Fibroblast of the conjunctiva (primary cell): ENCODE results near the gene ANKRD52.
"Not testable (repeated sequence)": the region's sequence is repeated elsewhere in the genome, so short reads cannot be mapped to it uniquely, and the experiment has no call there.

Experiments used
- DNase-seq: peaks from one replicate; pipeline ENCODE4 v3.0.0-alpha.2; 2010; ENCODE audit warnings: low read depth

ANKRD52 gene

DNA sequence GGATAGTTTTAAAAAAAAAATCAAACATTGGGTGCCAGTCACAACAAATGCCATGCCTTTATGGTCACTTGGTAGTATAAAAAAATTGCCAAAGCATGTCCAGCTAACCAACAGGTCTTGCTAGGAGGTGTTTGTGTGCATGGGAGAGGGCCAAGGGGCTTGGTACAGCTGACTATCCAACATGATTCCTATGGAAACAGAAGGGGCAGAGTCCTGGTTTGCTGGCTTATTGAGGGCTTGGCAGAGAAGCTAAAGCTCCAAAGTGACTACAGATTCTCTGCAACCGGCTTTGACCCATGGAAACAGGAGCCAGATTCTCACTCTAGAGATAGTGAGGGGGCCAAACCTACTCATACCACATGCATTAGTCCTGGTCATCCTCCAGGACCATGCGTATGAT, 14.3 kb upstream of the ANKRD52 start:
- not testable (repeated sequence) for DNase-seq

DNA sequence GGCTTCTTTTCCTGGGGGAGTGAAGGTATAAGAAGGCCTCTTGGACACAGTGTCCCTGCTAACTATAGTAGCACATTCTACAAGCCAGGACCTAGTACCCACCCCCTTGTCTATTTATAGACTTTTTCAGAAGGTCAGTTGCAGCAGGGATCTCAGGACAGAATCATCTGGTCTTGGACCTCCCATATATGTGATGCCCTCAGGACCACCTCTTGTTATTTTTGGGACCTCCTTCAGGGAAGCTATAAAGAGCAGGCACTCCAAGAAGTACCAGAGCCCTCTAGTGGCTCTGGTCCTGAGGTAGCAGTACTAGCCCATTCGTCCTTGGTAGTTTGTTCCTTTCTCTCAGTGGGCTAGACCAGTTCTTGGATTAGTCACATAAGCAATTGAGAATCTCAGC, 12.8 kb upstream of the ANKRD52 start:
- no peak for DNase-seq

DNA sequence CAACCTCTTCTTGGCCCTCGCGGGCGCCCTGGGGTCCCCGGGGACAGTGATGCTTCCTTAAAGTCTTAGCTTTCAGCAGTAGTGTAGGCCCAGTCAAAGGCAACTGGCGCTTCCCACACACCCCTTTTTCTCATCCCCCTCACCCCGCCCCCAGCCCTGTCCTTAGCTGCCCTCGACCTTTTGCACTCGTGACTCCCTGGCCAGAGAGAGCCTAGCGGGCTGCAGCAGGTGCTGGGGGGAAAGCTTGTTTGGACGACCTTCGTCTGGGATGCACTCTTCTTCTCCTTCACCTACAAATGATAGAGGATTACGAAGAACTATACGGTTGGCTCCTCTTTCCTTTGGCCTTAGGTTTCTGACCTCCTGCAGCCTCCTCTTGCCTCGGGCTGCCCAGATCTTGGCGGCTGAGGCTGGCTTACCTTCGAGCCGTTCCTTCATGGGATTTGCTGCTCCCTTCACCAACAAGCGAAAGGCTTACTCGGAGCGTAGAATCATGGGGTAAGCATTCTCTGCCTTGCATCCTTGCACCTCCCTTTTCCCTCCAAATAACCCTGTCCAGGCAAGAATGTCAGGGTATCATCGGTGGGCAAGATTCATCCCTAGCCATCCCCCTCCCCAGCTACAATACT, 9.4 kb upstream of the ANKRD52 start:
- DNase-seq = no peak

DNA sequence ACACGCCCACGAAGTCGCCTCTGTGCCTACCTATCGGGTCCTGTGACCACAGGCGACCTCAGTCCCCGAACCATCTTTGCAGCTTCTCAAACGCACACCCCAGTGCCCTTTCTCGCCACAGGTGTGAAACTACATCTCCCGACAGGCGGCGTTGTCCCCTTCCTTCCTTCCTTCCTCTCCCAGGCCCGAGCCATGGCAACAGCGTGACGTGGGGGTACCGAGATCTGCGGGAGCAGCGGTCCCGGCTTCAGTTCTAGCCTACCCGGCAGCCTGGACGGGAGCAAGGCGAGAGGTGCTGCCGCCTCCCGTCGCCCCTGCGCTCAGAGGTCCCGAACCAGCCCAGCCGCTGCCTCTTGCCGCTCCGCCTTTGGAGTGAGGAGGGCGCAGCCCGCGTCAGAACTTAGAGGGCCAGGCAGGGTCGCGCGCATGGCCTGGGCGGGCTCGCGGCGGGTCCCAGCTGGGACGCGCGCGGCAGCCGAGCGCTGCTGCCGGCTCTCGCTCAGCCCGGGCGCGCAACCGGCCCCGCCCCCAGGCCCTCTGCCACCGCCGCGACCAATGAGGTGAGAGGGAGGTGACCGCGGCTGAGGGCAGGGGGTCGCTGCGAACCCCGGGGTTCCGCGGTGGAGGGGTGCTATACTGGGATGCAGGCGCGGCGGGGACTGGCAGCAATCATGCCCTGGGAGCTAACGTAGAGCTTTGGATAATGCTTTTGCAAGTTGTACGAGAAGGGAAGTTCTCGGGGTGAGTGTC, 8.7 kb upstream of the ANKRD52 start, which contains the start of gene COQ10A:
TSS of gene COQ10A (plus strand) at position 250 of the 750 bp plus-strand sequence. CDS start at position 427, 177 bp downstream.
- DNase-seq = peak; percentile 63

DNA sequence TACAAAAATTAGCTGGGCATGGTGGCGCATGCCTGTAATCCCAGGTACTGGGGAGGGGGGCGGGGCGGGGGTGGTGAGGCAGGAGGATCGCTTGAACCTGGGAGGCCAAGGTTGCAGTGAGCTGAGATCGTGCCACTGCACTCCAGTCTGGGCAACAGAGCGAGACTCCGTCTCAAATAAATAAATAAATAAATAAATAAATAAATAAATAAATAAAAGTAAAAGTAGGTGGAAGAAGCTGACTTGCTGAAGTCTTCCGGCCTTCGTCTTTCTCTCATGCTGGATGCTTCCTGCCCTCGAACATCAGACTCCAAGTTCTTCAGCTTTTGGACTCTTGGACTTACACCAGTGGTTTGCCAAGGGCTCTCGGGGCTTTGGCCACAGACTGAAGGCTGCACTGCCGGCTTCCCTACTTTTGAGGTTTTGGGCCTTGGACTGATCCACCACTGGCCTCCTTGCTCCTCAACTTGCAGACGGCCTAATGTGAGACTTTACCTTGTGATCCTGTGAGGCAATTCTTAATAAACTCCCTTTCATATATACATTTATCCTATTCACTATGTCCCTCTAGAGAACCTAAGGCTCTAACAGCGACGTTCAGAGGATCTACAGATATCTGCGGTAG, 8.0 kb upstream of the ANKRD52 start:
- DNase-seq = not testable (repeated sequence)

DNA sequence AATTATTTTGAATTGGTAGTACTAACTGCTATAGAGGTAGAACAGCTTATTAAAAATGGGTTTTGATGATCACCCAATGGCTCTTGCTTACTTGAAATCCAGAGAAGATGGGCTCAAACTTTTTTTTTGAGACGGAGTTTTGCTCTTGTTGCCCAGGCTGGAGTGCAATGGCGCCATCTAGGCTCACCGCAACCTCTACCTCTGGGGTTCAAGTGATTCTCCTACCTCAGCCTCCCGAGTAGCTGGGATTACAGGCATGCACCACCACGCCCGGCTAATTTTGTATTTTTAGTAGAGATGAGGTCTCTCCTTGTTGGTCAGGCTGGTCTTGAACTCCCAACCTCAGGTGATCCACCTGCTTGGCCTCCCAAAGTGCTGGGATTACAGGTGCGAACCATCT, 4.8 kb upstream of the ANKRD52 start:
- not testable (repeated sequence) for DNase-seq

DNA sequence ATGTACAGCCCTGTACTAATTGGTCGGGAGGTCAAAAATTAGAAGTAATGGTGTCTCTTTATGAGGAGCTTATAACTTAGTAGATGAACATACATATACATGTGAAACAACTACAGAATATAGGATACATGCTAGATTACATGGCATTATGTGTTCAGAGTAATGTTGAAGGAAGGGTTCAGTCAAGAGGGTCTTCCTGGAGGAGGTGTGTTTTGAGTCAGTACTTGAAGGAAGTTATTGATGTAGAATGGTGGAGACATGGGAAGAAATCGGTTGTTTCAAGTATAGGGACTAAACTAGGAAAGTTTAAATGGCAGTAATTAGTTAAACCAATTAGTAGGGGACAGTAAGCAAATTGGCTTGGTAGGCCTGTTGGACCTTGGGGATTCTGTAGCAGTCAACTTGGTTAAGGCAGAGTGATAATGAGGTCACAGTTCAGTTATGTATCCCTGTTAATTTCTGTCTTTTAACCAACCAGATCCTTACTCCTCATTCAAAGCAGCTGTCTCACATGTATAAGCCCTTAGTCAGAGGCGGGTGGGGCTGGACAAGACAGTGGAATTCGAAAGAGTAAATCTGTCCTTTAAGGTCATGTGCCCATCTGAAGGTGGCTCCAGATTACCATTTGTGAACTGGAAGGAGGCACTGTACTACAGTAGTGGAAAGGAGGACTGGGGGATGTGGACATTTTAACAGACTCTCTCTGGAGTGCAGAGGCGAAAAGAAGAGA, 3.5 kb upstream of the ANKRD52 start:
- peak; percentile 60 for DNase-seq

DNA sequence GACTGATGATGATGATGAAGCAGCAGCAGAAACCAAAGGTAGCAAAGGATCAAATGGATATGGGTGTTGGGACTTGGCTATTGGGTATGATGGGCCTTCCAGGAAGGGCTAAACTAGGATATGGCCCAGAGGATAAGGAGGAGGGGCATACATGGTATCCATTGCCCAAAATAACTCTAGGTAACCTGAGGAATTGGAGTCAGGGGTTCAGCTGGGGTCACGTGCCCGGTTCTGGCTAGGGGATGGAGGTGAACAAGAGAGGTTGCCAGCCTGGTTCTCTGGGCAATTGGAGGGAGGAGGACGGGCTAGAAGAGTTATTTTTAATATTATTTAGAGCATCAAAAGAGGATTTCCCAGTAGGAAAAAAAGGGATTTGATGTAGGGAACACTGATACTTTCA, 2.7 kb upstream of the ANKRD52 start:
- DNase-seq = no peak

DNA sequence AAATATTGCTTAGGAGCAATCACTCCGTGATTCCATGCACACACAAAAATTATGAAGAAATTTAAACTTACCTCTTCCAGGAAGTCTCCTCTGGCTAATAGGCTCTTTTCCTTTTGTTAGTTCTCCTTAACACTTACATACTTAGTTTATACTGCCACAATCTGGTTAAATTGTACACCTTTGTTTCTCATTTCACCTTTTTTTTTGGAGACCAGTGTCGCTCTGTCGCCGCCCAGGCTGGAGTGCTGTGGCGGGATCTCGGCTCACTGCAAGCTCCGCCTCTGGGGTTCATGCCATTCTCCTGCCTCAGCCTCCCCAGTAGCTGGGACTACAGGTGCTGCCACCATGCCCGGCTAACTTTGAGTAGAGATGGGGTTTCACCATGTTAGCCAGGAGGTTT, 2.2 kb upstream of the ANKRD52 start:
- DNase-seq = no peak

DNA sequence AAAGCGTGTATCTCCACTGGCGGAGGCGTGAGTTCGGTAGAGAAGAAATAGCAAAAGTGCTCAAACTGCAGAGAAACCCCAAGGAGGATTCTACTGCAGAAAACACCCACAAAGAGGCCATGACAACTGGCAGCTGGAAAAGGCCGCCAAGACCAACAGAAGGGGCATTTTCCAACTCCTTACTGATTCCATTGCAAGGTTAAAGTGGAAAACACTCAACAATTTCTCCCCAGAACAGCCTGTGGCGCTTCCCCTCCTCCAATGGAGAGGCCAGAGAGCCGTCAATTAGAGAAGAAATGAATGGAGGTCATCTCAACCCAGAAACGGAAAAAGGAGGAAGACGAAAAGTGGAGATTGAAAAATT, 618 bp upstream of the ANKRD52 start:
- no peak for DNase-seq

DNA sequence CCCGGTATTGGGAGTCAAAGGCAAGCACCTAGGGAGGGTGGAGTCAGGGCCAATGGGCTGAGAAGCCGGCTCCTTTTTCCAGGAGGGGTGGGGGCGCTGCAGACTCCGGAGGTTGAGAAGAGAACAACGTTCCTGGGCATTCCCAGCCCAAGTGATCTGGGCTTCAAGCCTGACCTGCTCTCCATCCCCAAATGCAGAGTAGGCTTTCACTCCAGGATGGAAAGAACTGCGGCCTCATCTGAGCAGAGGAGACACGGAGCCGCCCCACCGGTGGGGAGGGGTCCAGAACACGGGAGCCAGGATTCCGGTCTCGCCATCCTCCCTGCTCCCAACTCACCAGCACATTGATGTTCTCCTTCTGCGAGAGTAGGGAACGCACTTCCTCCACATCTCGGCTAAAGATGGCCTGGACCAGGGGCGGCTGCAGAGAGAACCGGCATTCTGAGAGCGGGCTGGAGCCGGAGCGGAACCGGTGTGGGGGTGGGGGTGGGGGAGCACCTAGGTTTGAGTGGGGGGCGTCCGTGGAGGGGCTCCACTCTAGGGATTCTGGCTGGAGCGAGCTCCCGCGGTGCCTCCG, 605 bp downstream of the ANKRD52 start:
- no peak for DNase-seq

DNA sequence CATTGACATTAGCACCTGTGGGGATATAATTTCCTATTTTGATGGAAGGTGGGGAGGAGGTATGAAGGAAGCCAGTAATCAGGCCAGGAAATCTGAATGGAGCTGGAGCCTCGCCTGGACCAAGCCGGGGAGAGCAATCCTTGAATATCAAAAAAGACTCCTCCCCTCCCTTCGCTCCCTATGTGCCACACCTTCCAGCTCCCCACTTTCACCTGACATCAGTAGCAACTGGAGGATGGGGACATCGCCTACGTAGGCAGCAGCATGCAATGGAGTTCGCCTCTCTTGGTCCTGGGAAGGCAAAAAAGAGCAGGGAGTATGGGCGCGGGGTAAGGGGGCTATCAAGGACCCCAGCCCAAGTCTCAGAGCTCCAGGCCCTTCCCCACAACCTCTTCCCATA, 1.1 kb downstream of the ANKRD52 start:
- no peak for DNase-seq

DNA sequence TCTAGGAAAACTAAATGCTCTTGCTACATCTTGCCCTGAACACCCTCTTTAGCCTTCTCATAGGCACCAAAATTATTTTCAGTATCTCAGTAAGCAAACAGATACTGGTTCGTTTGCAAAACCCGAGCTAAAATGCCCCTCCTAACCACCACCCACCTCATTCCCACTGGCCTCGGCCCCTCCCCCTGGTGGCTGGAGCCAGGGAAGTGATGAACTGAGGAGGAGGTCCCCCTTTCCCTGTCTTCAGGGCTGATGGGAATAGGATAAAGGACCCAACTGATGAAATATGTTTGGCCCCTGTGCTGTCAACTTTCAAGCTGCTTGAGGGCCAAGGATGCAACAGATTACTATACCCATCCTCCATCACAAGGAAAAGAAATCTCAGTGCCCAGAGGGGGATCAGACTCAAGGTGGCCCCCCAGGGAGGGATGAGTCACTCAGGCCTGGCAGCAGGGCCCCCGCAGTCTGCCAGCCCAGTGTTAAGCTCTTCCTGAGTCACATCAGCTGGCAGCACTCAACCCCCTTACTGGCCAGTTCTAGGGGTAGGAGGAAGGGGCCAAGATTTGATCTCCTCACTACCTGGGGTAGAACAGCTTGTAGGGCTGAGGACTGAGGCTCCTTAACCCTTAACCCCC, 1.7 kb downstream of the ANKRD52 start:
- peak; percentile 71 for DNase-seq

DNA sequence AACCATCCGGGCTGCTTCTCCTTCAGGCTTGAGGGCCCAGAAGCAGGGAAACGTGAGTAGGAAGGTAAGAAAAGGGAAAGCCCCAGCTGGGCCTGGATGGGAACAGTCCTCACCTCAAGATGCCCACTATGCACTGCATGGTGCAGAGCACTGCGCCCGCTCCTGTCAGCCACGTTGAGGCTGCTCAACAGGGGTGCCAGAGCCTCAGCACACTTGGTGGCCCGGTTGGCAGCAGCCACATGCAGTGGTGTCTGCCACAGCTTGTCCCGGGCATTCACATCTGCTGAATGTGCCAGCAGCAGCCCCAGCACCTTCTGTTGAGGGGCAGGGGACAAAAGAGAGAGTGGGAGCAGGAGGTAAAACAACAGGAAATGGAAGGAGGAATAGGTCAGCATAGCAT, 2.5 kb downstream of the ANKRD52 start:
- DNase-seq = no peak

DNA sequence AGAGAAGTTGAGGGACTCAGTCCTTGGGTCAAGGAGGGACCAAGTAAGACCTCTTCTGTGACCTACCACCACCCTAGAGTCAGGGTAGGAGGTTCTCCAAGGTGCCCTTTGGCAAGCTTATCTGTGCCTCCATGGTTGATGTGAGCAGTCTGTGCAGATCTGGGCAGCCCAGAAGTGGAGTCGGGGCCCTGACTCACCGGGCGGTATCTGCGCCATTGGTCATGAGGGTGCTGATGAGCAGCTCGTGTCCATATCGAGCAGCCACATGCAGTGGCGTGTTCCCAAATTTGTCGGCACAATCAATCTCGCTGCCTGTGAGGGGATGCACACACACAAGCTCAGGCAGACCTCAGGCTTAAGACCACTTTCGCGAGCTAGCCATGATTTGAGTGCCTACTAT, 5.1 kb downstream of the ANKRD52 start:
- DNase-seq = no peak

DNA sequence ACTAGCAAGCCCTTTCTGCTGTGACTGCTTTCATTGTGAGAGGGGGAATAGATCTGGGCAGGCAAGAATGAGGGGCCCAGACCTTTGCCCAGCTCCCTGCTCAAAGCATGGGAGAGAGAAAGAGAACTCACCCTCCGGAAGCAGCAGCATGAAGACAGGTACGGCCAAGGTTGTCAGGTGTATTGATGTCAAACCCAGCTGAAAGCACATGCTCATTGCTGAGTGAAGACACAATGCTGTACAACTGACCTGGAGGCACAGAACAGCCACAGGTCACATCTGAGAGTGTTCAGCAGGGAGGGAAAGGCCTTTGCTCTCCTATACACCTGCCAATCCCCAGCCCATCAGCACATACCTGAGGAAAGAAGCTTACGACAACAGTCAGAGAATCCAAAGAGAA, 5.5 kb downstream of the ANKRD52 start:
- no peak for DNase-seq

DNA sequence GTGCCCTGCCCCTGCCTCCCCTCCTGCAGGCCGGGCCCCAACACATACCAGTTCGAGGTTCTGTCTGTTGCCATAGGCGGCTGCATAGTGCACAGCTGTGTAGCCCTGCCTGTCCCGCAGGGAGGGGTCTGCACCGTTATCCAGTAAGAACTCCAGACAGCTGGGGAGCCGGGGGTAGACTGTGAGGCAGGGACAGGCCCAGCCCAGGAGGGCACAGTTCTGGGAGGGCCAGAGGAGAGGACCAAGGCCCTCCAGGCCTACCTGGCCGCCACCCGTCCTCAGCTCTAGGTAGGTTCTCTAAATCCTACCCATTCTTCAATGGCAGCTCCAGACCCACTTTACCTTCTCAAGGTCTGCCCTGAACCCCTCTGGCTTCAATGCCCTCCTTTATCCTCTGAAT, 9.5 kb downstream of the ANKRD52 start:
- no peak for DNase-seq

DNA sequence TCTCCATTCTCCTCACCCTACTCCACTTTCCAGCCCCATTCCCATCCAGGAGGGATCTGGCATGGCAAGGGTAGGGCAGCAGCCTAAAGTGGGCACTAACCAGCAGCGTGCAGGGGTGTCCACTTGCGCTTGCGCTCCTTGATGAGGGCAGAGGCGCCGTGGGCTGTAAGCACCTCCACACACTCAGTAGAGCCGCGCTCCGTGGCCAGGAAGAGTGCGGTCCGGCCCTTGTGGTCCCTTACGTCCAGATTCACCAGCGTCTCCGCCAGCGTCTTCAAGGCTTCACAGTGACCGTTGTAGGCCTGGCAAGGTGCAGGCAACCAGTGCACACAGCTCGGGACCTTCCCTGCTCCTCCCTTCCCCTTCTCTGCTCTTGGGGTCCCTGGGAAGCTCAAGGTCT, 10.3 kb downstream of the ANKRD52 start:
- DNase-seq = no peak

DNA sequence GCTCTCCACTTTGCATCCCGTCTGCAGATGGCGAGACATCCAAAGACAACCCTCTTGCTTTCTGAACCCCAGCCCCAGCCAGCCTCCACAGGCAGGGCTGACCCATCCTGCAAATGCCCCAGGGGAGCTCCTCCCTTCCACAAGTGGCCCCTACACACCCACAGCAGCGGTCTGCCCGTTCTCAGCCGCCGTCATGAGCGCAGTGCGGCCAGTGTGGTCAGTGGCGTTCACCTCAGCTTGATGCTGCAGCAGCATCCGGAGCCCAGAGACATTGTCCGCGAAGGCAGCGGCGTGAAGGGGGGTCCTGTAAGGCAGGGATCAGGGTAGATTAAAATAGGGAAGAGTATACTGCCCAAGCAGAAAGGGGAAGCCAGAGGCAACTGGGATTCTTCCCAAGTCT, 13.7 kb downstream of the ANKRD52 start:
- DNase-seq = no peak

DNA sequence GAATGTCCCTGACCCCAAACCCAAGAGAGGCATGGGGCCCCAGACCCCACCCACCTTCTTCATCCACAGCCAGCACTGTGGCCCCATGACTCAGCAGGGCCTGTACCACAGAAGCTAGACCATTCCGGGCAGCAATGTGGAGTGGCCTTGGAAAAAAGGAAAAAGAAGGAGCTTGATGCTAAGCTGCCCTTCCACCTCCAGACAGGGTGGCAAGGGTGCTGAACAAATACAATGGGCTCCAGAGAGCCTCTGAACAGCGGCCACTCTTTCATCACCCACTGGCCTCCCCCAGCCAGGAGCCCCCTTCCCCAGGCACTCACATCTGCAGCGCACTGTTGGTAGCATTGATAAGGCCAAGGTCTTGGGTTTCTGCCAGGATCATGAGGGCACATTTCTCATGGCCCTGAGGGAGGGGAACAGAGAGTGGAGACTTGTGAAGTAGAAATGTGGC, 14.4 kb downstream of the ANKRD52 start:
- no peak for DNase-seq

DNA sequence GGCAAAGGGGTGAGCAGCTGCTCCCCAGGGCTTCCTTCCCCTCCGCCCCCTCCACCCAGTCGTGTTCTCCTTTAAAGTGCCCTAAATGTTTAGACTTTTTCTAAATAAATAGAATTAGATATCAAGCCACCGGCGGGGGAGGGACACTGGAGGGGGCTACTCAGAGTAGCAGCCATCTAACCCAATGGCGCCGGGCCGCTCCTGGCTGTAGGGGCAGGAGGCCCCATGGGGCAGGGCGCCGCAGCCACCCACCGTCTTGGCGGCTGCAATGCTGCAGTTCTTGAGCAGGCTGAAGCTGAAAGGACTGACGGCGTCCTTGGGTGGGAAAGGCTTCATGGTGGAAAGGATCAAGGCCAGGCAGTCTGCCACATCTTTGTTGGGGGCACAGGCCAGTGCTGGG, 15.2 kb downstream of the ANKRD52 start:
- no peak for DNase-seq
